Fibroblast of mammary gland (primary cell): ENCODE measurements around the gene FRMD1.

ENCODE experiments used
- DNase-seq: peaks from one replicate; pipeline ENCODE4 v3.0.0-alpha.2; 2010; ENCODE audit warnings: low read depth
- H3K4me3 ChIP-seq: 2 replicates; pipeline ENCODE4 v1.5.1; 2011; ENCODE audit warnings: low read depth, mild to moderate bottlenecking, low read length, moderate library complexity; ENCODE audit not compliant: control insufficient read depth
- CTCF ChIP-seq: conservative IDR thresholded peaks from 2 replicates; pipeline ENCODE4 v1.5.1; 2011; ENCODE audit warnings: low read depth, low read length, inconsistent platforms; ENCODE audit not compliant: control insufficient read depth, insufficient read depth

The FRMD1 gene

GRCh38 chr6:168096271-168096764, 17.3 kb upstream of the FRMD1 start:
- no peak for DNase-seq
- no peak overlapping the region for H3K4me3 ChIP-seq
- TF ChIP-seq CTCF: no peak

- TF ChIP-seq CTCF: no peak
- no peak for DNase-seq
Observed at GRCh38 chr6:168095716-168096250, 16.8 kb upstream of the FRMD1 start.

GRCh38 chr6:168095171-168095691, 16.2 kb upstream of the FRMD1 start:
- no peak overlapping the region for H3K4me3 ChIP-seq
- TF ChIP-seq CTCF: no peak
- DNase-seq: no peak

More at GRCh38 chr6:168095716-168096250, 16.8 kb upstream of the FRMD1 start:
- H3K4me3 ChIP-seq: no peak overlapping the region

- no peak for TF ChIP-seq CTCF
- no peak for DNase-seq
- no peak overlapping the region for H3K4me3 ChIP-seq
Observed at GRCh38 chr6:168093634-168094033, 14.6 kb upstream of the FRMD1 start.

GRCh38 chr6:168093071-168093505, 14.1 kb upstream of the FRMD1 start:
- peak; percentile 6 for DNase-seq
- no peak overlapping the region for H3K4me3 ChIP-seq
- TF ChIP-seq CTCF: no peak

GRCh38 chr6:168092541-168092940, 13.5 kb upstream of the FRMD1 start:
- no peak for DNase-seq
- H3K4me3 ChIP-seq: no peak overlapping the region
- no peak for TF ChIP-seq CTCF
